Natural killer cell (primary cell): ENCODE data around the gene TBL1XR1. TPM values are rescaled to one million over a fixed set of nuclear protein-coding genes. Genes with fewer than 3 reads are reported as not detected.

Experiments used
- ATAC-seq, 3 donors: fragments of 150-1000 bp in 2 of 3; fragments of 200-7000 bp in 1 of 3; cut with Tn5 transposase; 1 replicate in 1 of 3; 2 replicates in 2 of 3; pipeline ENCODE4 v1.10.0; 2021; ENCODE audit warnings: mild to moderate bottlenecking in 2 of 3, moderate library complexity in 2 of 3
- DNase-seq, 2 donors: peaks; one replicate each; pipeline versions ENCODE4 v3.0.0 to v3.0.0-alpha.2; 2013 to 2021; ENCODE audit warnings: mixed read lengths in 1 of 2
- H3K27ac ChIP-seq: one replicate; pipeline ENCODE4 v1.5.1; 2013; ENCODE audit warnings: mild to moderate bottlenecking, low read length
- H3K27me3 ChIP-seq: one replicate; pipeline ENCODE4 v1.6.1; 2013; ENCODE audit warnings: low read length; ENCODE audit not compliant: control insufficient read depth, insufficient read depth
- H3K36me3 ChIP-seq: one replicate; pipeline ENCODE4 v1.6.1; 2013; ENCODE audit warnings: low read length; ENCODE audit not compliant: control insufficient read depth, insufficient read depth
- H3K4me1 ChIP-seq: one replicate; pipeline ENCODE4 v1.6.1; 2013; ENCODE audit warnings: low read length; ENCODE audit not compliant: control insufficient read depth, insufficient read depth
- H3K4me3 ChIP-seq: one replicate; pipeline ENCODE4 v1.5.1; 2013; ENCODE audit warnings: low read length
- H3K9me3 ChIP-seq: one replicate; pipeline ENCODE4 v1.6.1; 2013; ENCODE audit warnings: low read length; ENCODE audit not compliant: control insufficient read depth, insufficient read depth
- H3K27ac Mint-ChIP-seq, 2 donors: one replicate each; pipeline ENCODE4 v1.8.0; 2022; ENCODE audit warnings: mild to moderate bottlenecking in 2 of 2, mixed read lengths in 2 of 2, moderate library complexity in 1 of 2
- H3K27me3 Mint-ChIP-seq, 2 donors: one replicate each; pipeline ENCODE4 v1.8.0; 2022; ENCODE audit warnings: low read depth in 2 of 2, mixed read lengths in 2 of 2
- H3K36me3 Mint-ChIP-seq: one replicate; pipeline ENCODE4 v1.8.0; 2022; ENCODE audit warnings: mixed read lengths
- H3K4me1 Mint-ChIP-seq, 2 donors: one replicate each; pipeline ENCODE4 v1.8.0; 2022; ENCODE audit warnings: mixed read lengths in 2 of 2
- H3K4me3 Mint-ChIP-seq: one replicate; pipeline ENCODE4 v1.8.0; 2022; ENCODE audit warnings: mild to moderate bottlenecking, moderate library complexity, mixed read lengths
- H3K9me3 Mint-ChIP-seq, 2 donors: one replicate each; pipeline ENCODE4 v1.8.0; 2022; ENCODE audit warnings: mixed read lengths in 2 of 2
- WGBS: methylation state at CpG from one replicate; pipeline ENCODE4 v1.1.7; 2013; ENCODE audit warnings: missing lambda C conversion rate; ENCODE audit not compliant: insufficient coverage; 5-methylcytosine and 5-hydroxymethylcytosine counted together
- intact Hi-C: fragments of 100-400 bp; cut with micrococcal nuclease; formaldehyde crosslinking; loops from one replicate; pipeline ENCODE4 v1.14.2; 2022
- total RNA-seq, 4 donors: library from RNA; stranded (reverse); fragments of 120-200 nt in 1 of 4; gene quantifications; one replicate each; pipeline versions ENCODE4 v1.2.3 to v1.2.4, GENCODE V29; 2013 to 2022
- TF ChIP-seq, protein P1 (sequence below): fragments of 200-600 bp; IDR thresholded peaks from one replicate; pipeline ENCODE4 v1.8.0; 2022; ENCODE audit warnings: antibody characterized with exemption

Gene TBL1XR1
- 100 to 1,000 TPM in 1 of 3 donors, 10 to 100 TPM in 2; 74.6 to 118 (median 81.7) TPM for total RNA-seq
- total RNA-seq (2013): 109 TPM

DNA sequence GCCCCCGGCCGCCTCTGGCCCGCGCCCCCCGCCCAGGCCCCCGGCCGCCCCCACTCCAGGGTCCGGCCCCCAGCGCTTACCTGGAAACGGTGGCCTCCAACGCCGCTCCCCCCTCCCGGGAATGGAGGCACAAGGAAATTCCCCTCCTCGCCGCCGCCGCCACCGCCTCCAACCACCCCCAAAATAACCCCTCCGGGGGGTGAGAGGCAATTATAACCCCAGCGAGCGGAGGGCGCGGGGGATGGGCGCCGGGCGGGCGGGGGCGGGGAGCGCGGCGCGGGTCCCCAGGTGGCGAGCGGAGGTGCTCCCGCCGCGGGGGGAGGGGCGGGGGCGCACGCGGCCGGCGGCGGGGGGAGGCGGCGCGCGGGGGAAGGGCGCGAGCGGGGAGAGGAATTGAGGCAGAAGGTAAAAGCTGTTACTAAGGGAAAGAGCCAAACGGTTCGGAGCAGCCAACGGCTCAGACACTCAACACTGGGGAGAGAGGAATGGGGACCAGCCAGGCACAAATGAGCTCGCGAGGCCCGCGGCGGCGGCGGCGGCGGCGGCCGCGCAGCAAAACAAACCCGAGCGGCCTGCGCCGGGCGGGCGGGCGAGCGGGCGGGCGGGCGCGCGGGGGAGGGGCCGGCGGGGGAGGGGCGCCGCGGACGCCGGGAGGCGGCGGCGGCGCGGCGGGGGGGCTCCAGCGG lies at the start of gene TBL1XR1:
Gene TBL1XR1, minus strand, starts transcription at position 442 of the 686 bp plus-strand sequence. CDS start 132,505 bp downstream, outside the sequence.
- Mint-ChIP-seq H3K4me1 (peaks cover 56 to 69% of the 10 kb centered on the region in 2 donors), H3K27ac (peak within 1 kb of the TSS; percentile 93 to 97), H3K36me3 (no peaks in the 10 kb centered on the region), H3K4me3 (peak within 1 kb of the TSS; percentile 94), H3K27me3 (no peaks in the 10 kb centered on the region), H3K9me3 (no peaks in the 10 kb centered on the region)
- intact Hi-C loops: loop anchor here (5.0 to 10.0 kb wide), 5 partner anchors 145 to 588 kb away; no protein-coding TSS in a partner anchor
- ATAC-seq (peak; percentile 52 to 84 (median 72)), DNase-seq (peak; percentile 88 to 95)
- Histone ChIP-seq H3K4me3 (peak within 1 kb of the TSS; percentile 85), H3K4me1 (peaks cover 21% of the 10 kb centered on the region), H3K27ac (peak within 1 kb of the TSS; percentile 90), H3K9me3 (no peaks in the 10 kb centered on the region), H3K36me3 (no peaks in the 10 kb centered on the region), H3K27me3 (no peaks in the 10 kb centered on the region)
- TF ChIP-seq, protein P1, sequence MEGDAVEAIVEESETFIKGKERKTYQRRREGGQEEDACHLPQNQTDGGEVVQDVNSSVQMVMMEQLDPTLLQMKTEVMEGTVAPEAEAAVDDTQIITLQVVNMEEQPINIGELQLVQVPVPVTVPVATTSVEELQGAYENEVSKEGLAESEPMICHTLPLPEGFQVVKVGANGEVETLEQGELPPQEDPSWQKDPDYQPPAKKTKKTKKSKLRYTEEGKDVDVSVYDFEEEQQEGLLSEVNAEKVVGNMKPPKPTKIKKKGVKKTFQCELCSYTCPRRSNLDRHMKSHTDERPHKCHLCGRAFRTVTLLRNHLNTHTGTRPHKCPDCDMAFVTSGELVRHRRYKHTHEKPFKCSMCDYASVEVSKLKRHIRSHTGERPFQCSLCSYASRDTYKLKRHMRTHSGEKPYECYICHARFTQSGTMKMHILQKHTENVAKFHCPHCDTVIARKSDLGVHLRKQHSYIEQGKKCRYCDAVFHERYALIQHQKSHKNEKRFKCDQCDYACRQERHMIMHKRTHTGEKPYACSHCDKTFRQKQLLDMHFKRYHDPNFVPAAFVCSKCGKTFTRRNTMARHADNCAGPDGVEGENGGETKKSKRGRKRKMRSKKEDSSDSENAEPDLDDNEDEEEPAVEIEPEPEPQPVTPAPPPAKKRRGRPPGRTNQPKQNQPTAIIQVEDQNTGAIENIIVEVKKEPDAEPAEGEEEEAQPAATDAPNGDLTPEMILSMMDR: no peak
- WGBS: under 1% methylated on average over 77 of the region's 93 CpGs

DNA sequence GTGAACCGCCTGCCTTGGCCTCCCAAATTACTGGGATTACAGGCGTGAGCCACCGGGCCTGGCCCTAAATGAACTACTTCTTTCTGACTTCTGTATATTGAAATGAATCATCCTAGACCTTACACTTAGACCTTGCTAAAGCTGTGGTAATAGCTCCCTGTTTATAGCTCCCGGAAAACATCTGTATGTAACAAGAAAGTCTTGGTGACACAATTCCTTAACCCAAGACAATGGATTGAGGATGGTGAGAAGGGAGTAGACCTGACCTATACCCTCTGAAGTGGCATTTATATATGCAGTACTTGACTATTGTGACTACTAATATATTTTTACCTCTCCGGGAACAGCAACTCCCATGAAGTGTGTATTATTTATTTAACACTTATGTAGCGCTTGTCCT lies 48.0 kb upstream of the TBL1XR1 start:
- no peaks in the 10 kb centered on the region for H3K36me3 ChIP-seq
- H3K4me3 ChIP-seq: no peak overlapping the region
- no peaks in the 10 kb centered on the region for H3K36me3 Mint-ChIP-seq
- H3K4me3 Mint-ChIP-seq: no peak overlapping the region
- no peaks in the 10 kb centered on the region for H3K27me3 ChIP-seq
- H3K4me1 Mint-ChIP-seq: no peaks in the 10 kb centered on the region
- TF ChIP-seq, protein P1: no peak
- no peak for ATAC-seq
- H3K27me3 Mint-ChIP-seq: no peaks in the 10 kb centered on the region
- intact Hi-C loops: no loop called here
- no peak overlapping the region for H3K27ac ChIP-seq
- H3K27ac Mint-ChIP-seq: no peak overlapping the region
- DNase-seq: no peak
- H3K9me3 ChIP-seq: no peaks in the 10 kb centered on the region
- 91% methylated on average over 3 of the region's 6 CpGs for WGBS
- no peaks in the 10 kb centered on the region for H3K4me1 ChIP-seq
- no peaks in the 10 kb centered on the region for H3K9me3 Mint-ChIP-seq

DNA sequence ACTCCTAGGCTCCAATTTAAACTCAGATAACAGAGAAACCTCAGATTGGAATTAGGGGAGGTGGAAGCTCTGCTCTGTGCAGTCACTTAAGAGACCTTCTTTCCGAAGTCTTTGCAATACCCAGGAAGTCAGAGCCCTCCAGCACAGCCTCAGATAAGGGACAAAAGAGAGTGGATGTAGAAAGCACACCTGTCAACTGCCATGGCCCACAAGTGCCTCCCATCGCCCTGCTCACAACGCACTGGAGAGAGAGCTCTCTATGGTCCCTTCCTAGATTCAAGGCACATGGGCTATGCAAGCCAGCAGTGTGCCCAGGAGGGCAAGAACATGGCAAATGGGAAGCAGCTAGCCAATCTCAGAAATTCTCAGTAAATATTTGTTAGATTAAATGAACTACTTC lies 47.3 kb upstream of the TBL1XR1 start:
- Histone ChIP-seq H3K27ac (no peak overlapping the region), H3K27me3 (no peaks in the 10 kb centered on the region), H3K4me1 (no peaks in the 10 kb centered on the region), H3K9me3 (no peaks in the 10 kb centered on the region), H3K36me3 (no peaks in the 10 kb centered on the region), H3K4me3 (no peak overlapping the region)
- Mint-ChIP-seq H3K27me3 (no peaks in the 10 kb centered on the region), H3K9me3 (no peaks in the 10 kb centered on the region), H3K4me1 (no peaks in the 10 kb centered on the region), H3K36me3 (no peaks in the 10 kb centered on the region), H3K4me3 (no peak overlapping the region), H3K27ac (no peak overlapping the region)
- WGBS: 94% methylated on average over 3 of the region's 3 CpGs
- ATAC-seq (no peak), DNase-seq (no peak)
- TF ChIP-seq, protein P1: no peak
- intact Hi-C loops: no loop called here
